Measurements from ENCODE around the gene SPATA3.

The SPATA3 gene

DNA sequence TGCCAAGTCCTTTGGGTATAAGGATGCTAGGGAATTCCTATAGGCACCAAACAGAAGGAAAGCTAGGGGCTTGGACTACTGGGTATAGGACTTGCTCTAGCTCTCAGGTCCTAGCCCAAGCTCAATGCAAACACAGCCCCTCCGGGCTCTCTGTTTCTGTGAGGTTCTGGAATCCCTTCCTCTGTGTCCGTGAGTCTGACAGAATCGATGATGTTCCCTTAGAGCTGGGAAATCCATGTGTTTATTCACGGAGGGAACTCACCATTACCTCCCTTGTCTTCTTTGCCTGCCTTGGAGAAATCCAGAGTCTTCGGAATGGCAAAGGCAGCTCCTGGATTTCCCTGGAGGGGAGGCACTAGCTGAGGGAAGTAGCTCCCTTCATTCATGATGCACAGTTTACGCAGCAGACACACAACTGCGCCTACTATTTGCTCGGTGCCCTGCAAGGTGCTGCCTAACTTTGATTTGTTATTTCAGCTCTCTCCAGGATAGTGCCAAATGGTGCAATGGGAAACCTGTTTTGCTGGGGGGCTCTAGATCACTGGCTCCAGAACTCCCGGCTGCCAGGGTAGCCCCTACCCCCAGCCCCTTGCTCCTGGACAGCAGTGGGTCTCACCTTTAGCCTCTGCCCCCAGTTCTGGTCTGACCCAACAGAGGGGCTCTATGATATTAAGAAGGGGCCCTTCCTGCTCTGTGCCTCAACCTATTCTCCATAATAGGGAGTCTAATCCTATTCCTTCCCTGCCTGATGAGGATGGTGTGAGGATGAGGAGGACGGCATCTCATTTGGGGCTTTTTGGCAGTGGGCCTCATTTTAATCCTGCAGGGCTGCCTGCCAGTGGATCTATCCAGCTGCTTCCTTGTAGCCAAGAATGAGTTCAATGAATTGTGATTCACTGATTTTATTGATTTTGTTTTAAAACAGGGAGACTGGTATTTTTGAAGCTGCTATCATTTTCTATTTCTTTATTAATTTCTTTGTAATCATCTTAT is 52.3 kb downstream of the SPATA3 start:
- no peaks in the 10 kb centered on the region for H3K36me3 Mint-ChIP-seq (ENCODE audit: low read depth)
- TF ChIP-seq, protein P1, sequence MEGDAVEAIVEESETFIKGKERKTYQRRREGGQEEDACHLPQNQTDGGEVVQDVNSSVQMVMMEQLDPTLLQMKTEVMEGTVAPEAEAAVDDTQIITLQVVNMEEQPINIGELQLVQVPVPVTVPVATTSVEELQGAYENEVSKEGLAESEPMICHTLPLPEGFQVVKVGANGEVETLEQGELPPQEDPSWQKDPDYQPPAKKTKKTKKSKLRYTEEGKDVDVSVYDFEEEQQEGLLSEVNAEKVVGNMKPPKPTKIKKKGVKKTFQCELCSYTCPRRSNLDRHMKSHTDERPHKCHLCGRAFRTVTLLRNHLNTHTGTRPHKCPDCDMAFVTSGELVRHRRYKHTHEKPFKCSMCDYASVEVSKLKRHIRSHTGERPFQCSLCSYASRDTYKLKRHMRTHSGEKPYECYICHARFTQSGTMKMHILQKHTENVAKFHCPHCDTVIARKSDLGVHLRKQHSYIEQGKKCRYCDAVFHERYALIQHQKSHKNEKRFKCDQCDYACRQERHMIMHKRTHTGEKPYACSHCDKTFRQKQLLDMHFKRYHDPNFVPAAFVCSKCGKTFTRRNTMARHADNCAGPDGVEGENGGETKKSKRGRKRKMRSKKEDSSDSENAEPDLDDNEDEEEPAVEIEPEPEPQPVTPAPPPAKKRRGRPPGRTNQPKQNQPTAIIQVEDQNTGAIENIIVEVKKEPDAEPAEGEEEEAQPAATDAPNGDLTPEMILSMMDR (IDR thresholded peaks at IDR 0.05; ENCODE audit: unreplicated experiment in 3 of 3): no peak
- peak overlapping the region in 1 of 3 experiments; percentile 28 for H3K27ac Mint-ChIP-seq
- H3K4me1 Mint-ChIP-seq: peaks cover 8% of the 10 kb centered on the region
- no peak overlapping the region for H3K4me3 Mint-ChIP-seq
- H3K27me3 Mint-ChIP-seq (ENCODE audit: low read depth): peaks cover 26% of the 10 kb centered on the region
- no peaks in the 10 kb centered on the region for H3K9me3 Mint-ChIP-seq

DNA sequence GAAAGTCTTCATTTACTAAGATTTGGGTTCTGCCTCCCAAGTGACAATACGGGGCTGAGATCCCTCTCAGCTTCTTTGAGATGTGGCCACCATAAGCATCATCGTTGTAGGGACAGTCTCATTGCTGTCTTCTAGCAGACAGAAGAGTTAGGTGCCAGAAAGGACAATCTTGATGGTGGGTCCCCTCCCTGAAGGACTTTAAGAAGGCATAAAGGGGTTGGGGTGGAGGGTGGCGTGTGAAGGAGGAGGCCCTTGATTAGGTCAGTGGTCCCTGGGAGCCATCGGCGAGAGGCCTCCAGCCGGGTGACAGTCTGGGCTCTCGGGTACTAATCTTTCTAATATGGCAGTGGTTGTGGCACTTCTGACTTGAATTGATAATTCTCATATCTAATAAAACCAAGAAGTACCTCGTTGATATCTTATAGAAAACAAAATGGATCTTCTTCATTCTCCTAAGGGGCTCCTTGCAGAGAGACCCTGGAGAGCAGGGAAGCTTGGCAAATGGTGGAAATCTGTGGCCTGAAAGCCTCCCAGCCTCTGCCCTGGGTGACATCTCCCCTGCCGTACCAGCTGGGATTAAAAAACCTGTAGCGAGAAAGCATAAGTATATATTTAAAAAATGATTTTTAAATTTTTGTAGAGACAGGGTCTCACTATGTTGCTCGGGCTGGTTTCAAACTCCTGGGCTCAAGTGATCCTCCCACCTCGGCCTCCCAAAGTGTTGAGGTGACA is 53.5 kb downstream of the SPATA3 start:
- Mint-ChIP-seq H3K4me3 (no peak overlapping the region), H3K27ac (peak overlapping the region in 1 of 3 experiments; percentile 89), H3K27me3 (ENCODE audit: low read depth) (peaks cover 34% of the 10 kb centered on the region), H3K36me3 (ENCODE audit: low read depth) (no peaks in the 10 kb centered on the region), H3K4me1 (peaks cover 10% of the 10 kb centered on the region), H3K9me3 (no peaks in the 10 kb centered on the region)
- TF ChIP-seq, protein P1 (IDR thresholded peaks at IDR 0.05; ENCODE audit: unreplicated experiment in 3 of 3): no peak

DNA sequence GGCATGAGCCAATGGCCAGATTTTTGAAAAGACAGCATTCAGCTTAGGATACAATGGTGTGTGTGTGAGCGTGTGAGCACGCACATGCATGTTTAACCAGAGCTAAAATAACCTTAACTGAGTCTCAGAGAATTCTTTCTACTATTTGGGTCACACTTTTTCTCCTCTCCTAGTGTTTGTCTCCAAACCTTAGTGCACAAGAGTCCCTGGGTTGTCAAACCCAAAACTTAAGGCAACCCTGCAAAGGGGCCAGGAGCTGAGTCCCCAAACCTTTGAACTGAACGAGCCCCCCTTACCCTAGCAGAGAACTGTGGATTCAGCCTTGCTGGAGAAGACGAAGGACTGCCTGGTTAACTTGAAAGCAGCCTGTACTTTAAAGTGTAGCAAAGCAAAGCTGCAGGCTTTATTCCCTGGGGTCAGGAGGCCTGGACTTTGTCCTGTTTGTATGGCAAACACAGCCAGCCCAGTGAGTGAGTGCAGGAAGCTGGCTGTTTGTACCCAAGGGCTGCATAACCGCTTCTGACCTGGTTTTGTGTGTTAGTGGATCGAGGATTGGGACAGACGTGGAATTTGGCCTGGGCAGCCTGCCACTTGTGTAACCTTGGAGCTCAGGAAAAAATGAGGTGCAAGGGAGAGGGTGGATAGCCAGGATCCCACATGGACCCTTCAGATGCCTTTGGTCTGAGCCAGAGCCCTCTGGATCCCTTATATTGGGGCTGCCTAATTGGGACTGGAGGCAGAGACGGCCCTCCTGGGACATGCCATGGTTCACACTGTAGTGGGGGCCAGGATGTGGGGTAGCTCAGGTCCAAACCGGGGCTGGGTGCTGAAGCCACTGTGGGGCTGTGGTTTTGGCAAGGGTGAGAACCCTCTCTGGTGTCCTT is 54.3 kb downstream of the SPATA3 start:
- H3K36me3 Mint-ChIP-seq (ENCODE audit: low read depth): no peaks in the 10 kb centered on the region
- peak overlapping the region; percentile 44 to 89 (median 80) for H3K27ac Mint-ChIP-seq
- peaks cover 10% of the 10 kb centered on the region for H3K4me1 Mint-ChIP-seq
- no peaks in the 10 kb centered on the region for H3K9me3 Mint-ChIP-seq
- H3K27me3 Mint-ChIP-seq (ENCODE audit: low read depth): peaks cover 34% of the 10 kb centered on the region
- H3K4me3 Mint-ChIP-seq: no peak overlapping the region
- TF ChIP-seq, protein P1 (IDR thresholded peaks at IDR 0.05; ENCODE audit: unreplicated experiment in 3 of 3): no peak

DNA sequence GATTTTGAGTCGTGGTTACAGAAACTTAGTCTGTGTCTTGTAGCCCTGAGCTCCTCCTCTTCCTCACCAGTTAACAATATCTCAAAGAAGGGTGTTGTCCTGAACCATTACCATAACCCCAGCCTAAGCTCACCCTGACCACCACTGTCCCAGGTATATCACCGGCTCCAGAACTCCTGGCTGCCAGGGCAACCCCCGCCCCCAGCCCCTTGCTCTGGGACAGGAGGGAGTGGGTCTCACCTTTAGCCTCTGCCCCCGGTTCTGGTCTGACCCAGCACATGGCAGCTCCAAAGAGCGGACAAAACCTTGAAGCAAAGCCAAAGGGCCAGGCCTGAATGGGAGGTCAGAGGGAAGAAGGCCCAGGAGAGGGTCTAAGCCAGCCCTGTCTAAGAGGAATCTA is 55.2 kb downstream of the SPATA3 start:
- TF ChIP-seq, protein P1 (IDR thresholded peaks at IDR 0.05; ENCODE audit: unreplicated experiment in 3 of 3): no peak
- no peaks in the 10 kb centered on the region for H3K36me3 Mint-ChIP-seq (ENCODE audit: low read depth)
- peaks cover 34% of the 10 kb centered on the region for H3K27me3 Mint-ChIP-seq (ENCODE audit: low read depth)
- peak overlapping the region in 1 of 3 experiments; percentile 47 for H3K4me3 Mint-ChIP-seq
- H3K4me1 Mint-ChIP-seq: peaks cover 10% of the 10 kb centered on the region
- peak overlapping the region in 1 of 3 experiments; percentile 54 for H3K27ac Mint-ChIP-seq
- no peaks in the 10 kb centered on the region for H3K9me3 Mint-ChIP-seq
